Left renal pelvis (tissue), 4 donors: ENCODE measurements around the gene CFAP97. TPM values are rescaled to one million over a fixed set of nuclear protein-coding genes. Genes with fewer than 3 reads are reported as not detected.
"Not testable (repeated sequence)": the region's sequence is repeated elsewhere in the genome, so short reads cannot be mapped to it uniquely, and the experiment has no call there.

Source experiments
- DNase-seq, 4 donors: peaks; one replicate each; pipeline ENCODE4 v3.0.0-alpha.2; 2013; ENCODE audit warnings: low read depth in 4 of 4, low spot score in 3 of 4
- polyA plus RNA-seq, 4 donors: library from polyadenylated mRNA; unstranded; fragments of 120-200 nt; gene quantifications; one replicate each; pipeline ENCODE4 v1.2.1, GENCODE V29; 2013; ENCODE audit not compliant: insufficient read length in 4 of 4

The CFAP97 gene
- polyA plus RNA-seq, 4 donors: 41.4 to 62.1 (median 47.4) TPM

DNA sequence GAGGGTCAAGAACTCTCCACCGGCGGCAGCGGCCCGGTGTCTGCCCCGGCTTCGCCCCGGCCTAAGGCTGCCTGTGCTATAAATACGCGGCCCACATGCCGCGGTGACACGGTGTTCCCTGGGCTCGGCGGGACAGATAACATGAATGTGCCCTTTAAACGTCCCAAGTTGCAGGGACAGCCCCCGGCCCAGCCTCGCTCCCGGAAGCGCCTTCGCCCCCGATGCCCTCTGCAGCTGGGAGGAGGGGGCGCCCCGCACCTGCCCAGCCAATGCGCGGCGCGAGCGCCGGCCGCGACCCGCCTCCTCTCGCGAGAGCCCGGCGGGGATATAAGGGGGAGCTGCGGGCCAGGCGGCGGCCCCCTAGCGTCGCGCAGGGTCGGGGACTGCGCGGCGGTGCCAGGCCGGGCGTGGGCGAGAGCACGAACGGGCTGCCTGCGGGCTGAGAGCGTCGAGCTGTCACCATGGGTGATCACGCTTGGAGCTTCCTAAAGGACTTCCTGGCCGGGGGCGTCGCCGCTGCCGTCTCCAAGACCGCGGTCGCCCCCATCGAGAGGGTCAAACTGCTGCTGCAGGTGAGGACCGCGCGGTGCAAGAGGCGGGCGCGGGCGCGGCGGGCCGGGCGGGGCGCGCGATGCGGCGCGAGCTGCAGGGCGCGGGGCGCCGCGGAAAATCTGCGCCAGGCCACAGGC is 60.7 kb downstream of the CFAP97 start, which contains the start of gene SLC25A4:
SLC25A4 (plus strand) TSS at position 355 of the 689 bp plus-strand sequence; CDS start at position 462, 107 bp downstream.
- DNase-seq: peak in 3 of 4 donors; percentile 69 to 72 (median 72)

DNA sequence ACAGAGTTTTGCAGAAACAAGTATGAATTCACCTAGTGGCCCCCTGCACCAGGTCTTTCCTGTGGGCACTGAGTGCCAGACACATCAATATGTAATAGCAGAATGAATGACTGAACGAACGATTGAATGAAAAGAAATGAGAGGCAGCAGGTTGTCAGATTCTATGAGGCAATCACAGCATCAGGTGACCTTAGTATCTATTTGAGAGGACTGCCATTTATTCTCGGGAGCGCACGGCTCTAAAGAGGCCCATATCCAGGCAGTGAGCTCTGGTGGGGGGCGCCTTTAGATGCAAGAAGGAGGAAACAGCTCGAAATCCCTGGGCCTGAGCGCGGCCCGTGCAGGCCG is 61.3 kb downstream of the CFAP97 start:
- DNase-seq: no peak

DNA sequence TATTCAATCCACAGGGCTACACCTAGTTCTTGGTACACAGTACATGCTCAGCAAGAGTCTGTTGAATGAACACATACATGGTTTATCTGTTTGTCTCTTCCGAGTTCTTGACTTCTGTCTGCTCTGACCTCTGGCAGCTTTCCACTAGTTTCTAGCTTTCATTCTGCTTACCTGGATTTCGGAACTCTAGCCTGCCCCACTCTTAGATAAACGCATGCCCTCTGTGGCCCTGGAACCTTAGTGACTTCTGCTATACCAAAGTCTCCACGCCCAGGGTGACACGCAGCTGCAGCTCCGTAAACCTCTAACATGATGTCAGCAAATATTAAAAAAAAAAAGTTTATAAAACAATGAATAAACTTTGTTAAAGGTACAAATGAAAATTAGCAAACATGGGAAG is 62.0 kb downstream of the CFAP97 start:
- DNase-seq: no peak

DNA sequence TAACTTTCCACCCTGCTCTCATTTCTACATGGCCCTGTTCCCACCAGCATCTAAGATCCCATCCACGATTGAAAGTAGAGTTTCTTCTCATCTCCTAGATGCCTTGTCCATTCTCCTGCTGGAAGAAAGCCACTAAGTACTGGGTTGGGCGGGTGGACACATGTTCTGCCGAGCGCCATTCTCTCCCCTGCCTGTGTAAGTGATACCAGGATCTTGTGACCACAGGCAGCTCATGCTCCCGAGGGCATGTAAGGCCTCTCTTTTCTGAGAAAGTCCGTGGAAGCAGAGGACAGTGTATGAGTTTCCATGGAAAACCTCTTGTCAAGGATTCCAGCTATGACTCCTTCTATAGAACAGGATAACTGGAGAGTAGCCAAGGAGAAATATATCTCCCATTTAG is 64.1 kb downstream of the CFAP97 start:
- no peak for DNase-seq

GRCh38 chr4:185138161-185138560 is 65.6 kb downstream of the CFAP97 start:
- DNase-seq: no peak

- no peak for DNase-seq
Observed at GRCh38 chr4:185137233-185137925, 66.4 kb downstream of the CFAP97 start.

GRCh38 chr4:185134307-185134869 is 69.4 kb downstream of the CFAP97 start:
- DNase-seq: no peak

- no peak for DNase-seq
Observed at GRCh38 chr4:185128272-185129119, 75.3 kb downstream of the CFAP97 start.

DNA sequence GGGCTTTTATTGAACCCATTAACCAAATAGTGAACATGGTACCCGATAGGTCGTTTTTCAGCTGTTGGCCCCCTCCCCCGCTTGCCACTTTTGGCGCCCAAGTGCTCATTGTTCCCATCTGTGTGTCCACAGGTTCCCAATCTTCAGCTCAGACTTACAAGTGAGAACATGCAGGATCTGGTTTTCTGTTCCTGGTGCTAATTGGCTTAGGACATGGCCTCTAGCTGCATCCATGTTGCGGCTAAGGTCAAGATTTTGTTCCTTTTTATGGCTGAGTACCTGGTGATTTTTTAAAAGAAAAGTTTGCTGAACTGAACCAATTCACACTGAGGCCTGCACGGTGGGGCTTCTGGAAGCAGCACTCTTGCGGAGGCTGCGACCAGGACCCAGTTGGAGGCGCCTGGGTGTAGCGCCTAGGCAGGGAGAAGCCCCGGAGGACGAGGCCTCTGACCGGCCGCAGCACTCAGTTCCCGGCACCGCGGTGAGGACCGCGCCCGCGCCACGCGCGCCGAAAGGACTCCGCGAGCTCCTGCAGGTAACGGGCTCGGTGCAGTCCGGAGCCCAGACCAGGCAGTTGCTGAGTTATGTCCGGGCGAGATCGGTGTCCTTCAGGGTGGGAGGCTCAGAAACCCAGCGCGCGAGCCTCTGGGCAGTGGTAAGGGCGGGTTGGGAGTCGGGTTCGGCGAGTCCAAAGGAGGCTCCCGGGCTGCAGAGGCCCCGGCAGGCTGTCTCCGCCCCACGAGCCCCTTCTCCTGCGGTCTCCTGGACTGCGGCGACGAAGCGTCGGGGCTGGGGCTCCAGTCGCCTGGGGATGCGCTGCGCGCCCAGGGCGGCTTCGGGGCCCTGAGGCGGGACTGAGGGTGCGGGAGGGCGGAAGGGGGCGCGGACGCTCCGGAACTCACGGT is 76.5 kb downstream of the CFAP97 start:
- DNase-seq: no peak

DNA sequence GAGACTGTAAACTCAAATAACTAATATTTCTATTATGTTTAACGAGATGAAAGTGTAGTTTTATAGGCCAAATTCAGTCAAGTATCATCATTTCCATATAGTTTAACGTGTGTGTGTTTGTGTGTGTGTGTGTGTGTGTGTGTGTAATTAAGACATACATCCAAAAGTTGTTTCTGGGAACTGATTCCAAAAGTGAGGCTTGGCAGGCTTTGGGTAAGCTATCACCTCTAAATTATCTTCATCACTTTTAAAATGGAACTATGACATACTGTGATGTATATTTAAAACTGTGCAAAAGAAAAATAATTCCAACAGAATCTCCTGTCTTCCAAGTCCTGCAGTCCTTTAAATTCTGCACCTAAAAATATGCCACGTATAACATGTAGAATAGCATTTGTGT is 79.8 kb downstream of the CFAP97 start:
- DNase-seq: no peak

DNA sequence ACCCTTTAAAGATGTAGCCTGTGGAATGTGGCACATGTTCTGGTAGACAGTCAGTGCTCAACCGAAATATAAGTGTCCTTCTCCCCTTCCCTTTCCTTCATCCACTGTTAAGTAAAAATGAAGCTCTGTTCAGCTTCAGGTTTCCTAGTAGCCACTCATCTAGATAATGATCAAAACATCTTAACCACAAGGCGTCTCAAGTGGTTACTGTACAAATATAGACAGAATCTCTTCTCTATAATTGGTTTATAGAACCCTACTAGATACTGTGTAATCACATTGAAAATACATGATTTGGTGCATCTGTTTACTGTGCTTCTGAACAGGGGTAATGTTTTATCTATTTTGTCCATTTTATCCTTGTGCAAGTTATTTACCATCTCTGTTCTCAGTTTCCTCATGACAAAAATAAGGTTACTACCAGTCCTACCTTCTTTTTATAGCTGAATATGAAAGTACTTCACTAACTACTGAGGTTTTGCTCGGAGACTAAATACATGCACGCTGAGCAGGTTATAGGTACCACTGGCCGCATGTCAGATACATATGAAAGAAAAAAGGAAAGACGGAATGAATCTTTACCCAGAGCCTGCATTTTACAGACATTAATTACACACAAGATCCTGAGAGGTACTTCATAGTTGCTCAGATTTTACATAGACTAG is 81.0 kb downstream of the CFAP97 start:
- no peak for DNase-seq

DNA sequence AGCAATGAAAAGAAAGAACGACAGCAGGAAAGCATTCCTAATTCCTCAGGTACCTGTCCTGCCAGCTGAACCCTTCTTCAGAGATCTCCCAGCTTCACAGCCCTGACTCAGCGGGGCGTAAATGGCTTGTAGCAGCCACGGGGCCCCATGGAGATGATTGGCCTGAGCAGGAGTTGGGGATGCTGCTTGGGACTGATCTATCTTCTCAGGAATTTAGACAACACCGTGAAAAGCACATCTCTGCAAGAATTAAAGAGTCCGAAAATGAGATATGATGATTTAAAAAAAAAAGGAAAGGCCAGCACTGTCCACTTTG is 83.2 kb downstream of the CFAP97 start:
- no peak for DNase-seq

DNA sequence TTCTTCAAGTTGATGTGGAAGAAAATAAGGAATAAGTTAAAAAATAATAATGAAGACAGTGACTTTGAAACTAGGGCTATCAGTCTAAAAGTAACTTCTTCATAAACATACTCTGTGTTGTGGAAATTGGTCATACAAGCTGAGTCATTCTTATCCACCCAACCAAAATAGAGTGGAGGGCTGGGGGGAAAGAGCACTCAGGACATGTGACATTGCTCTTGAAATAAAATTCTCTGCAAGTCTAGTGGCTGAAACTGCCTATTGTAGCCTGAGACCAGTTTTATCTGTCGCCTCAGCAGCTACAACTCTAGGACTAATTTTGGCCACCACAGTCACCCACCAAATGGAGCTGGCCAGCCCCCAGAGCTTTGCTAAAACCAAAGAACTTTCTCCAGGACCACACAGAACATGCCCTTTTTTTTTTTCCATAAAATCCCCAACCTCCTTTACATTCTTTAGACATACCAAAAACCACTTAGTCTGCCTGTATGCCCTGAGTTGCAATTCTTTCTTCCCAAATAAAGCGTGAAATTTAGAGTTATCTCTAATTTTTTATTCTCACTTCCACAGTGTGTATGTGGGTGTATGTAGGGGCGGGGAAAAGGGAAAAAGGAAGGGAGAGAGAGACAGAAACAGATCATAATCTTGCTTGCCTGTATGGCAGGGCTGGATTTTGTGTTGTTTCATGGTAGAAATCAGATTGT is 83.7 kb downstream of the CFAP97 start:
- no peak for DNase-seq

DNA sequence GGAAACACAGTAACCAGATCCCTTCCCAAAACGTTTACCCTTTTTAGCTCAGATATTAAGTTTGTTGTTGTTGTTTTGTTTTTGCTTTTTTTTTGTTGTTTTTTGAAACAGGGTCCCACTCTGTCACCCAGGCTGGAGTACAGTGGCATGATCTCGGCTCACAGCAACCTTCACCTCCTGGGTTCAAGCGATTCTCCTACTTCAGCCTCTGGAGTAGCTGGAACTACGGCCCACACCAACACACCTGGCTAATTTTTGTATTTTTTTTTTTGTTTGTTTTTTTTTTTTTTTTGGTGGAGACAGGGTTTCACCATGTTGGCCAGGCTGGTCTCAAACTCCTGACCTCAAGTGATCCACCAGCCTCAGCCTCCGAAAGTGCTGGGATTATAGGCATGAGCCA is 84.3 kb downstream of the CFAP97 start:
- DNase-seq: not testable (repeated sequence)

DNA sequence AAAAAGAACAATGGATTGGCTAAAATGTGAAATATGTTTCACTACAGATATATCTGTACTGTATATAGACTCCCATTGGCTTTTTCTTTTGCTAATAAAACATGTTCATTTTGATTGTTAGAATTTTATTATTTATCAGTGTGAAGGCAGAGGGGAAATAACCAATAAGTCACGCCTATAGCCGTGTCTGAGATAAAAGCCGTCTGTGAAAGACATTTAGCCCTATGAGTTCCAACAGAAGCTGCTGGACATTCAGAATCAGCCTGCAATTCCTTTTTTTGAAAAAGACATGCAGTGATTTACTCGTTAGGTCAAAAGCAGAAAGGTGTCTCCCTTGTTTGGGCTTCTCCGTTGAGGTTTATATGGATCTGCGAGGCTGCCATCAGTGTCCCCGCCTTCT is 84.9 kb downstream of the CFAP97 start:
- DNase-seq: no peak

DNA sequence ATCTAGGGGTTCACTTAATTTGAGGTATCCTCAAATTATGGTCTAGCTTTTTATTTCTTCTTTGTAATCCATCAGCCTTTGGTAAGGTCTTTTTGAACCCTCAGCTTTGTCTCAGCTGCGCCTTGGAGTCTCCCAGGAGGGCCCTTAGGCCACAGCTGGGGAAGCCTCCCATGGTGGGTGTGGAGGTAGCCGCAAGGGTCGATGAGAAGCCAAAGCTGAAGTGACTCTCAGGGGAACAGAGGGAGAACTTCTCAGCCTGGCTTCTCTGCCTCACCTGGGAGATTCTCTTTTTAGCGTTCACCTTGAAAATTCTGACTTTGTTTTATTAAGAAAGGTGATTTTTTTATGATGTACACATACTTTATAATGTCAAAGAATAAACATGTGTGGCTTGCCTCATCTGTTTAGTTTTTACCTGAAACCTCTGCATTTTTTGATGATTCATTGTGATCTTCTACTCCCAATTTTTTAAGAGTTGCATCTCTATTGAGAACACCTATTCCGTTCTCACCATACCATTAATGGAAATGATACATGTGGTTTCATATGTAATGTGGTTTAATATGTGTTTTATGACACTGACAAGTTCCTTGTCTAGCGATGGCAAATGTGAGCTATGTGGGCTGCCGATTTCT is 86.4 kb downstream of the CFAP97 start:
- no peak for DNase-seq

DNA sequence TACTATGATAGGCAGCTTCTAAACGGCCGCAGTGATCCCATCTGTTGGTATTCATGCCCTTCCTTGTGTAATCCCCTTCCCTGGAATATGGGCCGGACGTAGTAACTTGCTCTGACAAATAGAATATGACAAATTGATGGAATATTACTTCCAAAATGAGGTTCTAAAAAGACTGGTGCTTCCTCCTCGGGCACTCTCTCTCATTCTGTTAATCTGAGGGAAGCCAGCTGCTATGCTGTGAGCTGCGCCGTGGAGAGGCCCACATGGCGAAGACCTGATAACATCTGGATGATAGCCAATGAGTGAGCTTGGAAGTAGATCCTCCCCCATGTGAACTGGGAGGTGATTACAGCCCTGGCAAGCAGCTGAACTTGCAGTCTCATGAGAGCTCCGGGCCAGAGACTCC is 88.0 kb downstream of the CFAP97 start:
- DNase-seq: peak in 3 of 4 donors; percentile 67 to 80 (median 79)

- no peak for DNase-seq
Observed at GRCh38 chr4:185113340-185113739, 90.5 kb downstream of the CFAP97 start.

GRCh38 chr4:185112104-185112503 is 91.7 kb downstream of the CFAP97 start:
- DNase-seq: no peak
